Brain microvascular endothelial cell (primary cell): ENCODE data around the gene RBMS1.

Experiments
- DNase-seq: peaks from one replicate; pipeline ENCODE4 v3.0.0-alpha.2; 2020
- H3K27ac ChIP-seq: fragments of 250-450 bp; sonication (Bioruptor Pico); 2 replicates; pipeline ENCODE4 v1.5.1; 2020; ENCODE audit warnings: mild to moderate bottlenecking, moderate library complexity
- H3K27me3 ChIP-seq: fragments of 250-450 bp; sonication (Bioruptor Pico); replicated peaks from 2 replicates; pipeline ENCODE4 v1.5.1; 2020; ENCODE audit warnings: mild to moderate bottlenecking
- H3K36me3 ChIP-seq: fragments of 250-450 bp; sonication (Bioruptor Pico); replicated peaks from 2 replicates; pipeline ENCODE4 v1.5.1; 2020; ENCODE audit warnings: mild to moderate bottlenecking
- H3K4me3 ChIP-seq: 2 replicates; pipeline ENCODE4 v1.5.1; 2011; ENCODE audit warnings: low read depth, mild to moderate bottlenecking, control low read depth, low read length, moderate library complexity
- in situ Hi-C: cut with HindIII; loops from 2 replicates; pipeline ENCODE4 v1.10.0; 2017; ENCODE audit warnings: low sequenced_read_pairs, low pct_ligation_motif_present
- TF ChIP-seq, protein P1 (sequence below): IDR thresholded peaks from 2 replicates; pipeline ENCODE4 v1.5.1; 2011; ENCODE audit warnings: low read depth, mild to moderate bottlenecking, moderate library complexity, low read length, control low read depth, inconsistent platforms; ENCODE audit errors: missing control alignments

The RBMS1 gene, protein sequence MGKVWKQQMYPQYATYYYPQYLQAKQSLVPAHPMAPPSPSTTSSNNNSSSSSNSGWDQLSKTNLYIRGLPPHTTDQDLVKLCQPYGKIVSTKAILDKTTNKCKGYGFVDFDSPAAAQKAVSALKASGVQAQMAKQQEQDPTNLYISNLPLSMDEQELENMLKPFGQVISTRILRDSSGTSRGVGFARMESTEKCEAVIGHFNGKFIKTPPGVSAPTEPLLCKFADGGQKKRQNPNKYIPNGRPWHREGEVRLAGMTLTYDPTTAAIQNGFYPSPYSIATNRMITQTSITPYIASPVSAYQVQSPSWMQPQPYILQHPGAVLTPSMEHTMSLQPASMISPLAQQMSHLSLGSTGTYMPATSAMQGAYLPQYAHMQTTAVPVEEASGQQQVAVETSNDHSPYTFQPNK

DNA sequence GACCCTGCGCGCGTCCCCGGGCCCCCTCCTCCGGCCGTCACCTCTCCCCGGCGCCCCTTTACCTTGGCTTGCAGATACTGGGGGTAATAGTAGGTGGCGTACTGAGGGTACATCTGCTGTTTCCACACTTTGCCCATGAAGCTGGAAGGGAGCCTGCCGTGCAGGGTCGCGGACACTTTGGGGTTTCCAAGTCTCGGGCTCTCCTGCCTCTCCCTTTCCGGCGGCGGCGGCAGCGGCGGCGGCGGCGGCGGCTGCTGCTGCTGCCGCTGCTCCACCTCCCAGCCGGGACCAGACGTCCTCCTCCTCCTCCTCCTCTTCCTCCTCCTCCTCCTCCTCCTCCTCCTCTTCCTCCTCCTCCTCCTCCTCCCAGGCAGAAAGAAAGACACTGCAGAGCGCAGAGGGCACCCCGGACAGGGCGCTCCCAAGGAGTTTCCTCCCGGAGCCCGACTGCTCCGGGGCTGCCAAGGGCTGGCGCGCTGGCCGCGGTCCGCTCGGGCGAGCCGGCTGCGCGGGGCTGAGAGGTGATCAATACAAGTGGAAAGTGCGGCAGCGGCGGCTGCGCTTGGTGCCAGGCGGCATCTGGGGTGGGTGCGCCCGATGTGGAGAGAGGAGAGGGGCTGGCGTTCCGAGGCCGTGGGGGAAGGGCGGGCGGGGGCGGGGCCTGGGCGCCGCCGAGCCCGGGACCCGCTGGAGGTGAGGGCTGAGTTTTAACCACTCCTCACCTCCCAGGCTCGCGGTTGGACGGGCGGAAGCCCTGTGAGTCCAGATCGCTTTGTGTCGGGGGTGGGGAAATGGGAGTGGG, at the start of gene RBMS1:
TSS of gene RBMS1 (minus strand) at position 581 of the 802 bp plus-strand sequence. CDS start at position 137, 444 bp downstream.
- Histone ChIP-seq H3K27me3 (no peaks in the 10 kb centered on the region), H3K36me3 (no peaks in the 10 kb centered on the region), H3K27ac (peak within 1 kb of the TSS; percentile 90), H3K4me3 (peak within 1 kb of the TSS; percentile 82)
- in situ Hi-C loops: no loop called here
- TF ChIP-seq, protein P1, sequence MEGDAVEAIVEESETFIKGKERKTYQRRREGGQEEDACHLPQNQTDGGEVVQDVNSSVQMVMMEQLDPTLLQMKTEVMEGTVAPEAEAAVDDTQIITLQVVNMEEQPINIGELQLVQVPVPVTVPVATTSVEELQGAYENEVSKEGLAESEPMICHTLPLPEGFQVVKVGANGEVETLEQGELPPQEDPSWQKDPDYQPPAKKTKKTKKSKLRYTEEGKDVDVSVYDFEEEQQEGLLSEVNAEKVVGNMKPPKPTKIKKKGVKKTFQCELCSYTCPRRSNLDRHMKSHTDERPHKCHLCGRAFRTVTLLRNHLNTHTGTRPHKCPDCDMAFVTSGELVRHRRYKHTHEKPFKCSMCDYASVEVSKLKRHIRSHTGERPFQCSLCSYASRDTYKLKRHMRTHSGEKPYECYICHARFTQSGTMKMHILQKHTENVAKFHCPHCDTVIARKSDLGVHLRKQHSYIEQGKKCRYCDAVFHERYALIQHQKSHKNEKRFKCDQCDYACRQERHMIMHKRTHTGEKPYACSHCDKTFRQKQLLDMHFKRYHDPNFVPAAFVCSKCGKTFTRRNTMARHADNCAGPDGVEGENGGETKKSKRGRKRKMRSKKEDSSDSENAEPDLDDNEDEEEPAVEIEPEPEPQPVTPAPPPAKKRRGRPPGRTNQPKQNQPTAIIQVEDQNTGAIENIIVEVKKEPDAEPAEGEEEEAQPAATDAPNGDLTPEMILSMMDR: no peak
- peak; percentile 25 for DNase-seq

DNA sequence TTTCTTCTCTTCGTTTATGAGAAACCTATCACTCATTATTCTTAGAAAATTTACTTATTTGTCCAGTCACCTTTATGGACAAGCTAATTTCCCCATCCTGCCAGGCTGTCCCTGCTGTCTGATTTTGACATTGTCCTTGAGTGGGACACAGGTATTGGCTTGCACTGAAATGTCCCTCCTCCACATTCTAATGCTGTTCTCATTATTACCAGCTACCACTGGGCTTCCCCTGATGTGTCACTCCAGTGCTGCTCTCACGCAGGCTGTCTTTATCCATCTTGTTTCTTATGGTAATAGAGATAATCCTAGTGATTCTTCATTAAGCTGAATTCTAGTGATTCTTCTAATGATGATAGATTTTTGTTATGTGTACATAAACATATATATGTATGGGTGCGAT, 48.1 kb upstream of the RBMS1 start:
- H3K36me3 ChIP-seq: no peaks in the 10 kb centered on the region
- TF ChIP-seq, protein P1: no peak
- H3K27me3 ChIP-seq: no peaks in the 10 kb centered on the region
- H3K4me3 ChIP-seq: no peak overlapping the region
- DNase-seq: no peak
- in situ Hi-C loops: no loop called here
- no peak overlapping the region for H3K27ac ChIP-seq

DNA sequence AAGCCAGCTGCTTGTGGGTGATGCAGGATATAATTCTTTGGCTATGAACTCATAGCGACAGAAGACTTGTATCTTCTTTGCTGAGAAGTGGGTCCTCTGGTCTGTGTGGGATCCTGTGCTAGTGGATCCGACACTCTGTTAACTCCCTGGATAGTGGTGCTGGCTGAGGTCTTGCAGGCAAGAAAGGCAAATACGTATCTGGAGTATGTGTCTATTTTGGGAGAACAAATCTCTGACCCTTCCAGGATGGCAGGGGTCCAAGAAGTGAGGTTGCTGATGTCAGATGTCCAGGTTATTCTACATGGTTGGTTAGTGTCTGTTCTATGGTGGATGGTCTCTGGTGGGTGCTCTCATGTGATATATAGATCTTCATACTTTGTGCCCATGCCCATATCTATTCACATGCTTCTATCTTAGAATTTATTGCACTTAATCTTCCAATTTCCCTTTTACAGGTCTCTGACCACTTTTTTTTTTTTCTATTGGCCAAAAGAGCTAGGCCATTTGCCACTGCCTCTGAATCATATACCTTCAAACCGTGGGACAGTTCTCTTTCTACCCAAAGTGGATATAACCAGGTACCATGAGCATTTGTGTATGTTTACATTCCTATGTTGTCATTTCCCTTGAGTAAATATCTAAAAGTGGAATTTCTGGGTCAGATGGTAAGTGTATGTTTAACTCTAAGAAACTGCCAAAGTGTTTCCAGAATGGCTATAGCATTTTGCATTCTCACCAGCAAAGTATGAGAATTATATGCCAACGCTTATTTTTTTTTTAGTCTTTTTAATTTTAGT, 45.1 kb upstream of the RBMS1 start:
- in situ Hi-C loops: no loop called here
- no peaks in the 10 kb centered on the region for H3K27me3 ChIP-seq
- TF ChIP-seq, protein P1: no peak
- no peaks in the 10 kb centered on the region for H3K36me3 ChIP-seq
- no peak for DNase-seq
- H3K4me3 ChIP-seq: no peak overlapping the region
- H3K27ac ChIP-seq: no peak overlapping the region

DNA sequence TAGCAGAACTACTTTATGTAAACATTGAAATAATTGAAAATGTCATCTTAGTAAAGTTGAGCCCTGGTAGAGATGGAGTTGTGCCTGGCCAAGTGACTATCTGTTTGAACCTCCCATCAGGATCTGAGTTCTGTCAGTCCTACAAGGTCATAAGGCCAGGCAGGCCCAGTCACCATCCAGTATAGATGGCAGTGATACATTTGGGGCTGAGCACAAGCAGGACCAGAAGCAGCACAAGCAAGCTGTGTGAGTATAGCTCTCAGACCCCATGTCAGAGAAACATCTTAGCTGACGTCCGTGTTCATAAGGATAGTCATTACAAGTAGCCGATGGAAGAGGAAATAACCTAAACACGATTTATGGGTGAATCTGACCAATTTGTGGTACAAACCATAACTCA, 44.5 kb upstream of the RBMS1 start:
- Histone ChIP-seq H3K36me3 (no peaks in the 10 kb centered on the region), H3K27ac (no peak overlapping the region), H3K27me3 (no peaks in the 10 kb centered on the region), H3K4me3 (no peak overlapping the region)
- no peak for DNase-seq
- in situ Hi-C loops: no loop called here
- TF ChIP-seq, protein P1: no peak

DNA sequence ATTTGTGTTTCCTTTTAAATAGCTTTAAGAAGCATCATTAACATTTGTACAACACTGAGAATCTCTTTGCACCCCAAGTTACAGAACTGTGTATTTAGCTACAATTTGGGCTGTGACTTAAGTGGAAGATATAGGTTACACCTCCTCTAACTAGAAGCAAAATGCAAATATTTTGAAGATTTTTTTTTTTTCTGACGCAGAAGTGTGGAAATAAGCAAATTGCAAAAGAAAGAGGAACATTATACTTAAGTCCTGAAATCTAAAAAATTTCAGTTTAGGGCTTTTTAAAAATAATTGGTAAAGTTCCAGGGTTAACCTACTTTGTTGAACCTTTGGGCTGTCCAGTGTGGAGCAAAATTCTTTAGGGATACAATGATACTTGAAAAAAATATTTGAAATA, 41.4 kb upstream of the RBMS1 start:
- in situ Hi-C loops: no loop called here
- TF ChIP-seq, protein P1: no peak
- no peak overlapping the region for H3K27ac ChIP-seq
- no peaks in the 10 kb centered on the region for H3K27me3 ChIP-seq
- no peak for DNase-seq
- H3K36me3 ChIP-seq: no peaks in the 10 kb centered on the region
- H3K4me3 ChIP-seq: no peak overlapping the region
